Skeletal muscle satellite cell (primary cell): ENCODE data around the gene OTUD4. TPM values are rescaled to one million over a fixed set of nuclear protein-coding genes. Genes with fewer than 3 reads are reported as not detected.
A peak's percentile ranks its signal among the peaks of the same experiment; 100 is the strongest.
"Not testable (repeated sequence)": the region's sequence is repeated elsewhere in the genome, so short reads cannot be mapped to it uniquely, and the experiment has no call there.

Source experiments
- H3K27me3 ChIP-seq: 2 replicates; pipeline ENCODE4 v1.7.0; 2013; ENCODE audit warnings: low read length; ENCODE audit not compliant: control insufficient read depth, insufficient read depth
- H3K36me3 ChIP-seq: 2 replicates; pipeline ENCODE4 v1.7.0; 2013; ENCODE audit warnings: mild to moderate bottlenecking, control low read depth, low read length; ENCODE audit not compliant: insufficient read depth
- H3K4me1 ChIP-seq: 2 replicates; pipeline ENCODE4 v1.7.0; 2013; ENCODE audit warnings: low read length; ENCODE audit not compliant: control insufficient read depth, insufficient read depth
- H3K4me2 ChIP-seq: 2 replicates; pipeline ENCODE4 v1.7.0; 2013; ENCODE audit warnings: mild to moderate bottlenecking, low read length
- H3K4me3 ChIP-seq: 2 replicates; pipeline ENCODE4 v1.7.0; 2013; ENCODE audit warnings: low read length
- H3K9ac ChIP-seq: 2 replicates; pipeline ENCODE4 v1.7.0; 2013; ENCODE audit warnings: mild to moderate bottlenecking, low read depth, low read length, moderate library complexity
- H3K9me3 ChIP-seq: replicated peaks from 2 replicates; pipeline ENCODE4 v1.7.0; 2013; ENCODE audit warnings: mild to moderate bottlenecking, control low read depth, low read length
- total RNA-seq: library from RNA; depleted of rRNA; stranded (reverse); fragments of >200 nt; gene quantifications from 2 replicates; pipeline ENCODE4 v1.2.3, GENCODE V29; 2012; rRNA removed

The OTUD4 gene, protein sequence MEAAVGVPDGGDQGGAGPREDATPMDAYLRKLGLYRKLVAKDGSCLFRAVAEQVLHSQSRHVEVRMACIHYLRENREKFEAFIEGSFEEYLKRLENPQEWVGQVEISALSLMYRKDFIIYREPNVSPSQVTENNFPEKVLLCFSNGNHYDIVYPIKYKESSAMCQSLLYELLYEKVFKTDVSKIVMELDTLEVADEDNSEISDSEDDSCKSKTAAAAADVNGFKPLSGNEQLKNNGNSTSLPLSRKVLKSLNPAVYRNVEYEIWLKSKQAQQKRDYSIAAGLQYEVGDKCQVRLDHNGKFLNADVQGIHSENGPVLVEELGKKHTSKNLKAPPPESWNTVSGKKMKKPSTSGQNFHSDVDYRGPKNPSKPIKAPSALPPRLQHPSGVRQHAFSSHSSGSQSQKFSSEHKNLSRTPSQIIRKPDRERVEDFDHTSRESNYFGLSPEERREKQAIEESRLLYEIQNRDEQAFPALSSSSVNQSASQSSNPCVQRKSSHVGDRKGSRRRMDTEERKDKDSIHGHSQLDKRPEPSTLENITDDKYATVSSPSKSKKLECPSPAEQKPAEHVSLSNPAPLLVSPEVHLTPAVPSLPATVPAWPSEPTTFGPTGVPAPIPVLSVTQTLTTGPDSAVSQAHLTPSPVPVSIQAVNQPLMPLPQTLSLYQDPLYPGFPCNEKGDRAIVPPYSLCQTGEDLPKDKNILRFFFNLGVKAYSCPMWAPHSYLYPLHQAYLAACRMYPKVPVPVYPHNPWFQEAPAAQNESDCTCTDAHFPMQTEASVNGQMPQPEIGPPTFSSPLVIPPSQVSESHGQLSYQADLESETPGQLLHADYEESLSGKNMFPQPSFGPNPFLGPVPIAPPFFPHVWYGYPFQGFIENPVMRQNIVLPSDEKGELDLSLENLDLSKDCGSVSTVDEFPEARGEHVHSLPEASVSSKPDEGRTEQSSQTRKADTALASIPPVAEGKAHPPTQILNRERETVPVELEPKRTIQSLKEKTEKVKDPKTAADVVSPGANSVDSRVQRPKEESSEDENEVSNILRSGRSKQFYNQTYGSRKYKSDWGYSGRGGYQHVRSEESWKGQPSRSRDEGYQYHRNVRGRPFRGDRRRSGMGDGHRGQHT
- total RNA-seq = 18.0 and 19.2 TPM in 2 replicates

DNA sequence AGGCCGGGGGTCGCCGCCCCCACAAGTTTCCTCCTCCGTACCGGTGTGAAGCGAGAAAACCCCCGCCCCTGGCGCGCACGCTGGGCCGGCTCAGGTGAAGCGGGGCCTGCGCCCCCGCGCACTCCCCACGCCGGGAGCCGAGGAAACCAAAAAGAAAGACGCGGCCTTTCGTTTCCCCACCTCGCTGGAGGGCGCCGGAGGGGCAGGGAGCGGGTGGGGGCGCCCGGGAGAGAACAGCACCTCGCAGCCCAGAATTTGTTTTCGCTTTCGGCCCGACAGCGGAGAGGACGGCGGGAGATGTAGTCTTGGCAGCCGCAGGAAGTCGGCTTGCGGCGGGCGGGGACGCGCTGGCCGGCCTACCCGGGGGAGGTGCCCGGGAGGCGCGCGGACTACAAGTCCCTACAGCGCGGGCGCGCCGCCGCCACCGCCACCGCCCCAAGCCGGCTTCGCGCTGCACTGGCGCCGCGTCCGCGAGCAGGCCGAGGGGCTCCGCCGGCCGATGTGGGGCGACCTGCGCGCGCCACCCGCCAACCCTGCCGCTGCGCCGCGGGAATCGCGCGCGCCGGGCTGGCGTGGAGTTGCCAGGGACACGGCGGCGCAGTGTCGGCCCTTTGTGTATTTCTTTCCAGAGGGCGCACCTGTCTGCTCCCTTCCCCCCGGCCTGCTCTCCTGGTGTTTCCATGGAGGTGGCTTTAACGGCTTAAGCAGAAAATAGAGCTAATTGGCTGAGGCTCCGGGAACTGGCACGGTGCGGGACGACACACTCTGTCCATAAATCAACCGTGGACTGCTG is at the start of gene OTUD4:
Gene OTUD4, minus strand, starts transcription at position 292 of the 793 bp plus-strand sequence. CDS start 616 bp downstream, outside the sequence.
- no peaks in the 10 kb centered on the region for H3K36me3 ChIP-seq
- peak within 1 kb of the TSS; percentile 95 for H3K9ac ChIP-seq
- no peaks in the 10 kb centered on the region for H3K27me3 ChIP-seq

DNA sequence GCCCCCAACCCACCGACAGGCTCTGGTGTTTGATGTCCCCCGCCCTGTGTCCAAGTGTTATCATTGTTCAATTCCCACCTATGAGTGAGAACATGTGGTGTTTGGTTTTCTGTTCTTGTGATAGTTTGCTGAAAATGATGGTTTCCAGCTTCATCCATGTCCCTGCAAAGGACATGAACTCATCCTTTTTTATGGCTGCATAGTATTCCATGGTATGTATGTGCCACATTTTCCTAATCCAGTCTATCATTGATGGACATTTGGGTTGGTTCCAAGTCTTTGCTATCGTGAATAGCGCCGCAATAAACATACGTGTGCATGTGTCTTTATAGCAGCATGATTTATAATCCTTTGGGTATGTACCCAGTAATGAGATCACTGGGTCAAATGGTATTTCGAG is 42.8 kb upstream of the OTUD4 start:
- H3K27me3 ChIP-seq, H3K4me1 ChIP-seq, H3K9me3 ChIP-seq, H3K4me2 ChIP-seq, H3K4me3 ChIP-seq, H3K36me3 ChIP-seq, H3K9ac ChIP-seq: not testable (repeated sequence)

More for the DNA sequence above, at the start of gene OTUD4:
- Histone ChIP-seq H3K4me3 (peak within 1 kb of the TSS; percentile 95), H3K4me2 (peak within 1 kb of the TSS; percentile 92), H3K4me1 (peaks cover 19% of the 10 kb centered on the region), H3K9me3 (no peaks in the 10 kb centered on the region)

DNA sequence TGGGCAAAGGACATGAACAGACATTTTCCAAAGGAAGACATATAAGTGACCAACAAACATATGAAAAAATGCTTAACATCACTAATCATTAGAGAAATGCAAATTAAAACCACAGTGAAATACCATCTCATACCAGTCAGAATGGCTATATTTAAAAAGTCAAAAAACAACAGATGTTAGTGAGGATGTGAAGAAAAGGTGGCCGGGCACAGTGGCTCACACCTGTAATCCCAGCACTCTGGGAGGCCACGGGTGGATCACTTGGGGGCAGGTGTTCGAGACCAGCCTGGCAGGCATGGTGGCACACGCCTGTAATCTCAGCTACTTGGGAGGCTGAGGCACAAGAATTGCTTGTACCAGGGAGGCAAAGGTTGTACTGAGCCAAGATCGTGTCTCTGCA is 41.1 kb upstream of the OTUD4 start:
- not testable (repeated sequence) for H3K36me3 ChIP-seq, H3K4me2 ChIP-seq, H3K4me1 ChIP-seq, H3K27me3 ChIP-seq, H3K4me3 ChIP-seq, H3K9me3 ChIP-seq, H3K9ac ChIP-seq

DNA sequence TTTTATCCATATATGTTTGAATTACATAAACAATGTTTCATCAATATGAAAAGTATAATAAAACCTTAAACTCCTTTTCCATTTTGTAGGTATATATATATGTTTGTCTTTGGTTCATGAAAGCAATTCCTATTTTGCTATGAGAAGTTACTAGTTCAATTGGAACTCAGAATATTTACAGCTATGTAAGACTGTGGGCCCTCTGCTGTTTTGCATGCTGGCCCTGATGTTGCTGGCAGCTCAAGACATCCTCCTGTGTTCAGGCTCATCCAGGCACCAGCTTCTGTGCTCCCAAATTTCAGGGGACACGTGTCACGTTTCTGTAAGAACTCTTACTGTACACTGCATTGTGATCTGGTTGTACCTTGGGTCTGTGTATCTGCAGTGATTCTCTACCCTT is 38.7 kb upstream of the OTUD4 start:
- no peak overlapping the region for H3K4me3 ChIP-seq
- H3K9ac ChIP-seq = no peak overlapping the region
- no peaks in the 10 kb centered on the region for H3K36me3 ChIP-seq
- no peaks in the 10 kb centered on the region for H3K9me3 ChIP-seq
- H3K27me3 ChIP-seq = no peaks in the 10 kb centered on the region
- no peak overlapping the region for H3K4me2 ChIP-seq
- no peaks in the 10 kb centered on the region for H3K4me1 ChIP-seq

DNA sequence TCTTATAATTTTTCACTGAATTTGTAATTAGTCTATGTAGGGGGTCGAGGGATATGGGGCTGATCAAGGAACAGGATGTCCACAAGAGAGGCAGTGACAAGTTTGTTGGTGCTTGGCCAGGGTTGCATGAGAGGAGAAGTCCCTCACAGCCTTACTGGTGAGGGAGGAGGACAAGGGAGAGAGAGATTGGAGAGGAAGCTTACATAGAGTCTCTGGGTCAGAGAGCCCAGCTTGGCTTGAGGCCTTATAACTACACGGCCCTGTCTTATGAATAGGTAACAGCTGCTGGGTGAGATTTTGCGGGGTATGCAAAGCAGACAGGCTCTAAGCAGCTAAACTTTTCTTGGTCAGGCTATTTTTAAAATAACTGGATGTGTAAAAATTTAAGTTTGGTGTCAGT is 37.9 kb upstream of the OTUD4 start:
- H3K4me1 ChIP-seq = no peaks in the 10 kb centered on the region
- no peaks in the 10 kb centered on the region for H3K27me3 ChIP-seq
- no peak overlapping the region for H3K4me3 ChIP-seq
- H3K9me3 ChIP-seq = no peaks in the 10 kb centered on the region
- no peak overlapping the region for H3K9ac ChIP-seq
- H3K4me2 ChIP-seq = no peak overlapping the region
- H3K36me3 ChIP-seq = no peaks in the 10 kb centered on the region

DNA sequence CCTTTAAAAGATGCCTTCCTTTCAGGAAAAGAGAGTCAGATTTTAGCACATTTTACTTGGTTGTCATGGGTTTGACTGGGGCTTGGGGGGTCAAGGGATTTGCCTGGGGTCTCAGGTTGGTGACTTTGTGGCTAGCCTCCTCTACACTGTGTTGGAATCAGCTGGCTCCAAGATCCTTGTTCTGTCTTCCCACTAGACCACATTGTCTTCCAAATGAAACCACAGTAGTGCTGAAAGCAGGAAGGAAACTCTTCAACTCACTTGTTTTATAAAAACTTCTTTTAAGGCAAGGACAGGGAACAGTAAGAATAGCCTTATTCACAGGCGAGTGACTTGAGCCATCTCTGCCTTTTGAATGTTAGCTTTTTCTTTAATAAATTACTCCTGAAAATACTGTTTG is 37.0 kb upstream of the OTUD4 start:
- Histone ChIP-seq H3K4me2 (no peak overlapping the region), H3K36me3 (no peaks in the 10 kb centered on the region), H3K27me3 (peaks cover under 1% of the 10 kb centered on the region), H3K9me3 (no peaks in the 10 kb centered on the region), H3K4me3 (no peak overlapping the region), H3K4me1 (no peaks in the 10 kb centered on the region), H3K9ac (no peak overlapping the region)

DNA sequence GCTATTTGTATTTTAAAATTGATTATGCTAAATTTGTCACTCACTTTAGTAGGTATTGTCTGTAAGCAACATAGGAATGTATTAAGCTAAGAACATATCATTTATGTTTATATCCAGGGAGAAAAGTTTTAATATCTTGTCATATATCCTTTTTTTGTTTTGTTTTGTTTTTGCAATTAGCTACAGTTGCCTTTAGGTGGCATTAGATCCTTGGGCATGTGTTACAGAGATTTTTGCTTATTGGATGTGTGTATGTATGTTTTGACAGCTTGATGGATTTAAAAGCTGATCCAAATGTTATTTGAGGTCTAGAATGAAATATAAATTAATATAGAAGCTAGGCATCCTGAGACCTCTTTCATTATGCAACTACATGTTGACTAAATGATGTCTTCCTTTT is 36.1 kb upstream of the OTUD4 start:
- Histone ChIP-seq H3K27me3 (peaks cover 4% of the 10 kb centered on the region), H3K9me3 (no peaks in the 10 kb centered on the region), H3K36me3 (no peaks in the 10 kb centered on the region), H3K4me3 (no peak overlapping the region), H3K9ac (no peak overlapping the region), H3K4me2 (no peak overlapping the region), H3K4me1 (no peaks in the 10 kb centered on the region)

DNA sequence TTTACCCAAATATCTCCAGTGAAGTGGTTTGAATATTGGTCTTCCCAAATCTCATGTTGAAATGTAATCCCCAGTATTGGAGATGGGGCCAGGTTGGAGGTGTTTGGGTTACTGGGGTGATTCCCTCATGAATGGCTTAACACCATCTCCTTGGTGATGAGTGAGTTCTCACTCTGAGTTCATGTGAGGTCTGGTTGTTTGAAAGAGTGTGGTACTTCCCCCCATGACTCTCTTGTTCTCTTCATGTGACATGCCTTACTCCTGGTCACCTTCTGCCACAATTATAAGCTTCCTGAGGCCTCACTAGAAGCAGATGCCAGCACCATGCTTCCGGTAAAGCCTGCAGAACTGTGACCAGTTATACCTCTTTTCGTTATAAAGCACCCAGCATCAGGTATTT is 32.9 kb upstream of the OTUD4 start:
- no peak overlapping the region for H3K4me3 ChIP-seq
- peaks cover 4% of the 10 kb centered on the region for H3K27me3 ChIP-seq
- H3K9me3 ChIP-seq = no peaks in the 10 kb centered on the region
- no peak overlapping the region for H3K9ac ChIP-seq
- H3K4me1 ChIP-seq = no peaks in the 10 kb centered on the region
- H3K4me2 ChIP-seq = no peak overlapping the region
- no peaks in the 10 kb centered on the region for H3K36me3 ChIP-seq

DNA sequence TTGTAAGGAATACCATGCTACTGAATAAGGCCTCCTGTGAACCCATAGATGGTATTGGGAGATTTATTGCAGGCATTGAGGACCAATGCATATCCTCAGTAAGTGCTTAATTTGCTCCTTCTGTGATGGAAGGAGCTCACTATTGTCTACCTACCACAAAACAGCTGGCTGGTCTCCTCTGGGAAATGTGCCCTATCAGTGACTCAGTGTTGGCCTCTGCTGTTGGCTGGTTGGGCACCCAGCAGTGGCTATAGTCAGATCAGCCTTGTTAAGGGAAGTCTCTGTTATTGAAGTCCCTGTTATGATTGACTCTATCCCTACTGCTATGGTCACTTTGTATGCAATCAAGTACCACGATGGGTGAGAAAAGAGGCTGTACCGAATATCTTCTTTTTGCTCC is 27.5 kb upstream of the OTUD4 start:
- Histone ChIP-seq H3K4me1 (no peaks in the 10 kb centered on the region), H3K9ac (no peak overlapping the region), H3K36me3 (no peaks in the 10 kb centered on the region), H3K4me2 (no peak overlapping the region), H3K4me3 (no peak overlapping the region), H3K27me3 (peaks cover 4% of the 10 kb centered on the region), H3K9me3 (no peaks in the 10 kb centered on the region)

DNA sequence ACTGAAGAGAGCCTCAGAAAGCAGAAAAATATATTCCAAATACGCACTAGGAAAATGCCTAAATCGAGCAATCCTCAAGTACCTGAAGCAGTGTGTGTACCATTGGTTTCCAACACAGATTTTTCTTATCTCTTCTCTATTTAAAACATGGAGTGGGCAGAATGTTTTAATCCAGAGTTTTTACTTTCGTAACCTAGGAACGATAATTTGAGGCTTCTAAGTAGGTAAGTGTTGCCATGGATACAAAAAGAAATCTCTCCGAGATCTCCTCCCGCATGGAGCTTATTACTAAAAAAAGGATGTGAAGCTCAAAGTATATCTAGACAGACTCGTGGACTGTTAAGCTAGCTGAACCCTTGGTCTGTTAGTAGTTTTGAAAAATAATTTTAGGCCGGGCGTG is 23.0 kb upstream of the OTUD4 start:
- H3K36me3 ChIP-seq = no peaks in the 10 kb centered on the region
- no peaks in the 10 kb centered on the region for H3K27me3 ChIP-seq
- no peaks in the 10 kb centered on the region for H3K4me1 ChIP-seq
- no peaks in the 10 kb centered on the region for H3K9me3 ChIP-seq
- no peak overlapping the region for H3K4me2 ChIP-seq
- H3K4me3 ChIP-seq = no peak overlapping the region
- H3K9ac ChIP-seq = no peak overlapping the region

DNA sequence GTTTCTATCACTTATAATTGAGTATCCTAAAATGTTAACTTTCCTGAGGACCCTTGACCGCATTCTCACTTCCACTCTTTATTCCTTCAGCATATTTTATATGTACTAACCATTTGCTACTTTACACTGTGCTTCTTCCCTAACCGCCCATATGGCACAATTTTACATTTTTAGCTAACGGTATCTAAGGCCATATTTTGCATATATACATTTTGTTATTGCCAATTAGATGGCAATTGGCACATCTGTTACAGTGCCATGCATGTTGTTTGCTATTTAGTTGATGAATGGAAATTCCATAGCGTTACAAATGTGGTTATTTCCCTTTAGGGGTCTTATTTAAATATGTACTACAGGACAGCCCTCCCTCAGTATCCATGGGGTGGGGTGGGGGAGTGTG is 20.0 kb upstream of the OTUD4 start:
- peaks cover 7% of the 10 kb centered on the region for H3K27me3 ChIP-seq
- H3K4me1 ChIP-seq = no peaks in the 10 kb centered on the region
- no peaks in the 10 kb centered on the region for H3K9me3 ChIP-seq
- H3K9ac ChIP-seq = no peak overlapping the region
- no peak overlapping the region for H3K4me3 ChIP-seq
- no peaks in the 10 kb centered on the region for H3K36me3 ChIP-seq
- no peak overlapping the region for H3K4me2 ChIP-seq
